HG02759 (cell line): ENCODE results near the gene ZC2HC1B.
A peak's percentile ranks its signal among the peaks of the same experiment; 100 is the strongest.

Source experiments
- ATAC-seq: cut with Tn5 transposase; IDR thresholded peaks from one replicate; pipeline ENCODE4 v1.9.1; 2021; ENCODE audit warnings: mild to moderate bottlenecking, moderate library complexity; ENCODE audit not compliant: unreplicated experiment

Gene ZC2HC1B

GRCh38 chr6:143928853-143929252 is 64.6 kb downstream of the ZC2HC1B start:
- no peak for ATAC-seq

GRCh38 chr6:143929975-143930374 is 65.7 kb downstream of the ZC2HC1B start:
- ATAC-seq = no peak

GRCh38 chr6:143934331-143934730 is 70.1 kb downstream of the ZC2HC1B start:
- no peak for ATAC-seq

GRCh38 chr6:143934867-143935266 is 70.6 kb downstream of the ZC2HC1B start:
- no peak for ATAC-seq

GRCh38 chr6:143936347-143936746 is 72.1 kb downstream of the ZC2HC1B start:
- ATAC-seq = no peak

- ATAC-seq = no peak
These were observed 72.7 kb downstream of the ZC2HC1B start for GRCh38 chr6:143936778-143937667.

GRCh38 chr6:143937668-143937970 is 73.3 kb downstream of the ZC2HC1B start:
- no peak for ATAC-seq

- no peak for ATAC-seq
These were observed 75.1 kb downstream of the ZC2HC1B start for GRCh38 chr6:143939364-143939763.

GRCh38 chr6:143940011-143940597 is 75.8 kb downstream of the ZC2HC1B start:
- ATAC-seq = peak; percentile 98

- ATAC-seq = peak; percentile 56
These were observed 77.8 kb downstream of the ZC2HC1B start for GRCh38 chr6:143941852-143942627.

GRCh38 chr6:143948208-143948607 is 83.9 kb downstream of the ZC2HC1B start:
- ATAC-seq = no peak

GRCh38 chr6:143949535-143949934 is 85.3 kb downstream of the ZC2HC1B start:
- ATAC-seq = no peak

- no peak for ATAC-seq
These were observed 85.7 kb downstream of the ZC2HC1B start for GRCh38 chr6:143949962-143950361.

GRCh38 chr6:143950875-143951274 is 86.6 kb downstream of the ZC2HC1B start:
- no peak for ATAC-seq

GRCh38 chr6:143952060-143952778 is 87.9 kb downstream of the ZC2HC1B start:
- ATAC-seq = no peak

- no peak for ATAC-seq
These were observed 88.8 kb downstream of the ZC2HC1B start for GRCh38 chr6:143952947-143953701.

GRCh38 chr6:143953922-143954321 is 89.6 kb downstream of the ZC2HC1B start:
- ATAC-seq = no peak

- no peak for ATAC-seq
These were observed 91.7 kb downstream of the ZC2HC1B start for GRCh38 chr6:143955971-143956370.

GRCh38 chr6:143957679-143958274 is 93.5 kb downstream of the ZC2HC1B start:
- no peak for ATAC-seq

- no peak for ATAC-seq
These were observed 94.6 kb downstream of the ZC2HC1B start for GRCh38 chr6:143958839-143959399.
